SH-SY5Y (cell line): Measurements from ENCODE around the gene B4GALT2.

Experiments
- GATA2 ChIP-seq: IDR thresholded peaks from 2 replicates; pipeline ENCODE4 v1.6.1; 2011; ENCODE audit warnings: mild to moderate bottlenecking, low read depth, low read length
- GATA3 ChIP-seq: IDR thresholded peaks from 2 replicates; pipeline ENCODE4 v1.6.1; 2011; ENCODE audit warnings: low read depth, mild to moderate bottlenecking, low read length, moderate library complexity

Gene B4GALT2

DNA sequence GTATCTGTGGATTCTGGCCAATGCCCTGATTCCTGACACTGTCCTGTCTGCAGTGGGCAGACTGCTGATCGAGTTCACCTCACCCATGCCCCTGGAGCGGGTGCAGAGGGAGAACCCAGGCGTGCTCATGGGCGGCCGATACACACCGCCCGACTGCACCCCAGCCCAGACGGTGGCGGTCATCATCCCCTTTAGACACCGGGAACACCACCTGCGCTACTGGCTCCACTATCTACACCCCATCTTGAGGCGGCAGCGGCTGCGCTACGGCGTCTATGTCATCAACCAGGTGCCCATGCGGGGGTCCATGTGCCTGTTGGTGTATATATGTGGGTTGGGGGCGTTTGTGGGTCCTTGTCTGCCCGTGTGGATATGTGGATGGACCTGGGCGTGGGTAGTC is 2.6 kb downstream of the B4GALT2 start:
- TF ChIP-seq GATA2, result no peak
- TF ChIP-seq GATA3, result no peak

- TF ChIP-seq GATA2 (no peak), GATA3 (no peak)
Observed at GRCh38 chr1:43982241-43982640, 3.2 kb downstream of the B4GALT2 start.

DNA sequence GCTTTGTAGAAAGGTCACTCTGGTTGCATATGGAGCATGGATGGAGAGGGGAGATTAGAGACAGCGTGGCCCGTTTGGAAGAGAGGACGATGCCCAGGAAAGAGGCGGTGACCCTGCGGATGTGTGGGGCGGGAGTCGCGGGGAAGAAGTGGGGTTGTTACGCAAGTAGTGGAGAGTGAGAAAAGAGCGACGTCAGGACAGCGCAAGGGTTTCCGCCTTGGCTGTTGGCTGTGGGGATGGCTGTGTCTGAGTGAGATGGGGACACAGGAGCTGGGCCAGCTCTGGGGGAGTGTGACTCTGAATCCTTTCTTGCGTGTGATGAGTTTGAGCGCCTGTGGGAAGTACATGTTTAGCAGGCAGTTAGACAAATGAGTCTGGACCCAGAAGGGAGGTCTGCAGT is 3.8 kb downstream of the B4GALT2 start:
- TF ChIP-seq GATA2, result no peak
- no peak for TF ChIP-seq GATA3

GRCh38 chr1:43983253-43983899 is 4.4 kb downstream of the B4GALT2 start:
- TF ChIP-seq GATA3 (no peak), GATA2 (no peak)

GRCh38 chr1:43984855-43985254 is 5.8 kb downstream of the B4GALT2 start:
- TF ChIP-seq GATA2 (no peak), GATA3 (no peak)

GRCh38 chr1:43985984-43986595 is 7.1 kb downstream of the B4GALT2 start:
- TF ChIP-seq GATA2, result no peak
- no peak for TF ChIP-seq GATA3

DNA sequence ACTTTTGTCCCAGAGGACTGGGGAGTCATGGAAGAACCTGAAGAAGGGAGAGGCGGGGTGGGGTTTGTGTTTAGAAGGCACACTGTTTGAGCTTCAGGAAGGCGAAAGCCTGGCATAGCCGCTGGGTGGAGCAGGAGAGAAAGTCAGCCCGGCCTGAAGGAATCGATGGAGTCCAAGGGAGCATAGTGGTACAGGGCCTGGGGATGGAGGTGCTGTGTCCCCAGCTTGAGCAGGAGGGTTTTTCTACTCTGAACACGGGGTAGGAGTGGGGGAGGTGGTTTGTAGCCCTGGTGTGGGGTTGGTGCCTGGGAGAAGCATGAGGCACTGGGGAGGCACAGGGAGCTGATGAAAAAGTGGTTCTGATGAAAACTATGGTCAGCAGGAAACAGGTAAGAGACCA is 7.7 kb downstream of the B4GALT2 start:
- TF ChIP-seq GATA2 (no peak), GATA3 (no peak)

DNA sequence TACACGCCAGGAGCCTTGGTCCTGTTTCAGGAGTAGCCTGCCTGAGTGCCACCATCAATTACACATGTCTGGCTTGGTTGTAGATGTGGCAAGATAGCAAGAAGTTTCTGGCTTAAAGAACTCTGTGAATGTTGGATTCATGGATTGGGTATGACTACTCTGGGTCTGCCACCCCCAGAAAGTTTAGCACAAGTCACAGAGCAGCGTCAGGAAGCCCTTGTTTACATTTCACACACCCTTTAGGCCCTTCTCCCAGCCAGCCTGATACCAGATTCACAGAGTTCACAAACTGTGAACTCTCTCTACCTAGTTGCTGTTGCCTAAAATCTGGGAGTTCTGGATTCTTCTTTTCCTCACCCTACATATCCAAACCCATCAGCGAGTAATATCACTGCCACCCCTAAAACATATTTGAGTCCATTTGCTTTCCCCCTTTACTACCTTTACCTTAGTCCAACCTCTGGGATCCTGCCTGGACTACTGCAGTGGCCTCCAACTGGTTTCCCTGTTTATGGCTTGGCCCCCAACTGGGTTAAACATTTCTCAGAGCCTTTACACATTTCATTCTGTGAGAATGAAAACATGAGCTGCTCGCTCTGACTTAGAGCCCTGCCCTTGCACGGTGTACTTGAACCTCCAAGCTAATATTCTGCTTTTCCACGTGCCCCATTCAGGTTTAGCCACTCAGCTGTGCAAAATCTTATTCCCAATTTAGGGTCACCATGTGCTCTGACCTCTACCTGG is 8.3 kb downstream of the B4GALT2 start:
- TF ChIP-seq GATA2 (no peak), GATA3 (no peak)

DNA sequence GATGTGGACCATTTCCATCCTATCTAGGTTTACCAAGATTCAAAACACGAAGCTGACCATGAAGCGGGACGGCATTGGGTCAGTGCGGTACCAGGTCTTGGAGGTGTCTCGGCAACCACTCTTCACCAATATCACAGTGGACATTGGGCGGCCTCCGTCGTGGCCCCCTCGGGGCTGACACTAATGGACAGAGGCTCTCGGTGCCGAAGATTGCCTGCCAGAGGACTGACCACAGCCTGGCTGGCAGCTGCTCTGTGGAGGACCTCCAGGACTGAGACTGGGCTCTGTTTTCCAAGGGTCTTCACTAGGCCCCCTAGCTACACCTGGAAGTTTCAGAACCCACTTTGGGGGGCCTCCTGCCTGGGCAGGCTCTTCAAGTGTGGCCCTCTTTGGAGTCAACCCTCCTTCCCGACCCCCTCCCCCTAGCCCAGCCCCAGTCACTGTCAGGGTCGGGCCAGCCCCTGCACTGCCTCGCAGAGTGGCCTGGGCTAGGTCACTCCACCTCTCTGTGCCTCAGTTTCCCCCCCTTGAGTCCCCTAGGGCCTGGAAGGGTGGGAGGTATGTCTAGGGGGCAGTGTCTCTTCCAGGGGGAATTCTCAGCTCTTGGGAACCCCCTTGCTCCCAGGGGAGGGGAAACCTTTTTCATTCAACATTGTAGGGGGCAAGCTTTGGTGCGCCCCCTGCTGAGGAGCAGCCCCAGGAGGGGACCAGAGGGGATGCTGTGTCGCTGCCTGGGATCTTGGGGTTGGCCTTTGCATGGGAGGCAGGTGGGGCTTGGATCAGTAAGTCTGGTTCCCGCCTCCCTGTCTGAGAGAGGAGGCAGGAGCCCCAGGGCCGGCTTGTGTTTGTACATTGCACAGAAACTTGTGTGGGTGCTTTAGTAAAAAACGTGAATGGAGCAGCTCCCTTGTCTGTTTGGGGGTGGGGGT is 11.5 kb downstream of the B4GALT2 start:
- TF ChIP-seq GATA2 (no peak), GATA3 (no peak)

DNA sequence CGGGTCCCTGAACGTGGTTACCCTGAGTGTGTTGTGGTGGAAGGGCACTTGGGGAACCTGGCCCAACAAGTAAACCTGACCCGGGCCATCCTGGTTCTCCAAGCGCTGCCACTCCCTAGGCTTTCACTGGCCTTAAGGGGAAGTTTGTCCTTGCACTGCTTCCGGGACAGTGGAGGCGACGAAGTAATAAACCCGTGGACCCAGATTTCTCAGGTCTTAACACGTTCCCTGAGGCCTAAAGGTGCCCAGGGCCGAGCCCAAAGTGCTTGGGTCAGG is 12.1 kb downstream of the B4GALT2 start:
- TF ChIP-seq GATA2 (no peak), GATA3 (no peak)

- TF ChIP-seq GATA3, result no peak
- no peak for TF ChIP-seq GATA2
Observed at GRCh38 chr1:43991476-43992231, 12.6 kb downstream of the B4GALT2 start, which contains the start of gene CCDC24. Gene CCDC24 (plus strand): TSS chr1:43991599. CDS start chr1:43991879, 280 bp downstream.

GRCh38 chr1:43992232-43992995 is 13.4 kb downstream of the B4GALT2 start:
- TF ChIP-seq GATA3 (no peak), GATA2 (no peak)

DNA sequence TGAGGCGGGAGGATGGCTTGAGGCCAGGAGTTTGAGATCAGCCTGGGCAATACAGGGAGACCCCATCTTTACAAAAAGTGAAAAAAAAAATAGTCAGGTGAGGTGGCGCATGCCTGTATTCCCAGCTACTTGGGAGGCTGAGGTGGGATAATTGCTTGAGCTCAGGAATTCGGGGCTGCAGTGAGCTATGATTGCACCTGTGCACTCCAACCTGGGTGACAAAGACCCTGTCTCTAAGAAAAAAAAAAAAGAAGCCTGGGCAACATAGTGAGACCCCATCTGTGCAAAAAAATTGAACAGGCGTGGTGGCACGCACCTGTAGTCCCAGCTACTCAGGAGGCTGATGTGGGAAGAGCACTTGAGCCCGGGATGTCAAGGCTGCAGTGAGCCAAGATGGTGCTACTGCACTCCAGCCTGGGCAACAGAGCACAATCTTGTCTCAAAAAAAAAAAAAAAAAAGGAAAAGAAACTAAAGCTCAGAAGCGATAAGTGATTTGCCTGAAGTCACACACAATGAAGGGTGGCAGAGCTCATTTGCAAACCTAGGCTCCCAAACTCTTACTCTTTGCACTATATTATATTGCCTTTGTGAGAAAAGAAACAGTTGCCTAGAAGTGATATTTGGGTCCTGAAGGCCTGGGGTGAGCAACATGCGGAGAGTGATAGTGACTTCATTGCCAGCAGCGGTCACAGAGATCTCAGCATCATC is 14.3 kb downstream of the B4GALT2 start:
- no peak for TF ChIP-seq GATA3
- TF ChIP-seq GATA2, result no peak
